ENCODE results near the gene ARAP3. TPM values are rescaled to one million over a fixed set of nuclear protein-coding genes. Genes with fewer than 3 reads are reported as not detected.

Gene ARAP3
- total RNA-seq, 1 experiment from 2014 or later: 19.8 TPM

- Mint-ChIP-seq H3K4me3 (ENCODE audit: unreplicated experiment) (peak within 1 kb of the TSS; percentile 95), H3K4me1 (ENCODE audit: insufficient read depth, unreplicated experiment) (peaks cover 35% of the 10 kb centered on the region), H3K27me3 (ENCODE audit: insufficient read depth, unreplicated experiment) (no peaks in the 10 kb centered on the region), H3K36me3 (ENCODE audit: insufficient read depth, unreplicated experiment) (peaks cover 22% of the 10 kb centered on the region), H3K9me3 (ENCODE audit: unreplicated experiment) (no peaks in the 10 kb centered on the region), H3K27ac (ENCODE audit: low read depth, unreplicated experiment) (peak within 1 kb of the TSS; percentile 74)
- no peak for TF ChIP-seq CTCF (IDR thresholded peaks at IDR 0.05; ENCODE audit: unreplicated experiment)
- peak; percentile 87 for DNase-seq (ENCODE audit: unreplicated experiment)
- TSS peak; percentile 21 for BruUV-seq (replicated peaks)
- ChIA-PET CTCF (interaction anchor here (0.6 to 2.1 kb wide), 10 partner anchors 9 to 329 kb away, joined by 3 to 14 read pairs (median 4); partner anchors contain the start of gene DIAPH1), POLR2A (interaction anchor here (0.5 to 4.6 kb wide), 14 partner anchors 8 to 950 kb away, joined by 3 to 71 read pairs (median 4); partner anchors contain the start of genes ARAP3, DELE1, DIAPH1 and HDAC3)
- intact Hi-C loops (cut with micrococcal nuclease): no loop called here
Measured at GRCh38 chr5:141650851-141651727, 30.9 kb downstream of the ARAP3 start, which contains the start of gene FCHSD1. FCHSD1 (minus strand) TSS chr5:141651418; CDS start chr5:141651368, 50 bp downstream.

GRCh38 chr5:141649972-141650371, 32.1 kb downstream of the ARAP3 start:
- H3K4me1 Mint-ChIP-seq (ENCODE audit: insufficient read depth, unreplicated experiment): peaks cover 36% of the 10 kb centered on the region
- no peak for DNase-seq (ENCODE audit: unreplicated experiment)
- peak overlapping the region; percentile 95 for H3K4me3 Mint-ChIP-seq (ENCODE audit: unreplicated experiment)
- H3K27ac Mint-ChIP-seq (ENCODE audit: low read depth, unreplicated experiment): no peak overlapping the region
- TF ChIP-seq CTCF (IDR thresholded peaks at IDR 0.05; ENCODE audit: unreplicated experiment): no peak
- ChIA-PET CTCF (interaction anchor here (0.8 to 1.3 kb wide), 2 partner anchors 13 to 15 kb away, joined by 3 to 4 read pairs; partner anchors contain the start of genes HDAC3 and RELL2), POLR2A (interaction anchor here (0.7 to 5.0 kb wide), 5 partner anchors 13 to 200 kb away, joined by 3 to 39 read pairs (median 4); partner anchors contain the start of genes ARAP3, DIAPH1, HDAC3 and RELL2)
- intact Hi-C loops (cut with micrococcal nuclease): no loop called here
- H3K27me3 Mint-ChIP-seq (ENCODE audit: insufficient read depth, unreplicated experiment): no peaks in the 10 kb centered on the region
- H3K9me3 Mint-ChIP-seq (ENCODE audit: unreplicated experiment): no peaks in the 10 kb centered on the region
- BruUV-seq (replicated peaks): no TSS peak
- H3K36me3 Mint-ChIP-seq (ENCODE audit: insufficient read depth, unreplicated experiment): peaks cover 23% of the 10 kb centered on the region

- Mint-ChIP-seq H3K36me3 (ENCODE audit: insufficient read depth, unreplicated experiment) (peaks cover 23% of the 10 kb centered on the region), H3K27me3 (ENCODE audit: insufficient read depth, unreplicated experiment) (no peaks in the 10 kb centered on the region), H3K4me1 (ENCODE audit: insufficient read depth, unreplicated experiment) (peaks cover 36% of the 10 kb centered on the region), H3K27ac (ENCODE audit: low read depth, unreplicated experiment) (no peak overlapping the region), H3K4me3 (ENCODE audit: unreplicated experiment) (no peak overlapping the region), H3K9me3 (ENCODE audit: unreplicated experiment) (no peaks in the 10 kb centered on the region)
- CTCF ChIA-PET: interaction anchor here (0.6 to 4.0 kb wide), 6 partner anchors 12 to 229 kb away, joined by 3 to 18 read pairs (median 4); partner anchors contain the start of genes DIAPH1, HDAC3, PCDH1 and RELL2
- no peak for TF ChIP-seq CTCF (IDR thresholded peaks at IDR 0.05; ENCODE audit: unreplicated experiment)
- POLR2A ChIA-PET: interaction anchor here (0.7 to 5.0 kb wide), 2 partner anchors 12 to 201 kb away, joined by 3 to 39 read pairs; partner anchors contain the start of genes HDAC3 and RELL2
- DNase-seq (ENCODE audit: unreplicated experiment): no peak
- intact Hi-C loops (cut with micrococcal nuclease): no loop called here
- no TSS peak for BruUV-seq (replicated peaks)
Measured at GRCh38 chr5:141649056-141649688, 32.9 kb downstream of the ARAP3 start.

Data from MCF 10A (cell line).